HepG2 (cell line): ENCODE data around the gene STX5. TPM values are rescaled to one million over a fixed set of nuclear protein-coding genes. Genes with fewer than 3 reads are reported as not detected.
A peak's percentile ranks its signal among the peaks of the same experiment; 100 is the strongest.

Experiments used
- ATAC-seq: fragments of 200-7000 bp; cut with Tn5 transposase; 3 replicates; pipeline ENCODE4 v1.9.1; 2020; ENCODE audit warnings: mild to moderate bottlenecking, moderate library complexity
- Bru-seq: library from RNA; stranded (reverse); fragments of 400-500 nt; gene quantifications from one replicate; lab custom pipeline; 2021; lab: Mats Ljungman, UMichigan
- BruChase-seq, 2 experiments: library from RNA; stranded (reverse); fragments of 400-500 nt; gene quantifications; one replicate each; lab custom pipeline; 2021; lab: Mats Ljungman, UMichigan
- BruUV-seq: library from RNA; stranded (reverse); fragments of 400-500 nt; replicated peaks from 2 replicates; lab custom pipeline; 2021; lab: Mats Ljungman, UMichigan
- CTCF ChIA-PET: fragments of 300-600 bp; formaldehyde crosslinking; extraction: SDS; loops from one replicate; lab custom pipeline; 2021; ENCODE audit warnings: low total read pairs, inconsistent platforms, low intra/inter-chr PET ratio; lab: Yijun Ruan, JAX
- POLR2A ChIA-PET: fragments of 350-600 bp; sonication (Branson Sonifier 250); formaldehyde crosslinking; loops from one replicate; lab custom pipeline; 2020; ENCODE audit warnings: antibody characterized with exemption, inconsistent platforms; lab: Yijun Ruan, JAX
- DNase-seq: peaks from one replicate; pipeline ENCODE4 v3.0.0-alpha.2; 2015; ENCODE audit warnings: low spot score
- FAIRE-seq: peaks from 3 replicates; lab custom pipeline; 2011; peaks lifted over from hg19 to GRCh38; lab: Jason Lieb, UNC
- H2AFZ ChIP-seq: one replicate; pipeline ENCODE4 v1.6.1; 2011; ENCODE audit warnings: low read length, inconsistent platforms
- H3K27ac ChIP-seq: fragments of 300-600 bp; 3 replicates; pipeline ENCODE4 v1.8.0; 2011; ENCODE audit warnings: mixed run types, mild to moderate bottlenecking, mixed read lengths, low read length, inconsistent platforms; ENCODE audit not compliant: insufficient read depth; ENCODE audit errors: extremely low read length
- H3K27me3 ChIP-seq, 2 experiments: fragments of 200-600 bp in 1 of 2; 2 replicates in 1 of 2; 3 replicates in 1 of 2; pipeline versions ENCODE4 v1.6.0 to v1.8.0; 2011; ENCODE audit warnings: low read length in 2 of 2, mild to moderate bottlenecking in 2 of 2, moderate library complexity in 2 of 2, inconsistent platforms in 1 of 2; ENCODE audit not compliant: insufficient read depth in 2 of 2, control insufficient read depth in 1 of 2
- H3K36me3 ChIP-seq, 2 experiments: fragments of 200-600 bp in 1 of 2; replicated peaks in 1 of 2; 2 replicates in 1 of 2; 3 replicates in 1 of 2; pipeline versions ENCODE4 v1.5.1 to v1.8.0; 2011; ENCODE audit warnings: low read length in 2 of 2, inconsistent platforms in 1 of 2; ENCODE audit not compliant: insufficient read depth in 2 of 2, control insufficient read depth in 1 of 2
- H3K4me1 ChIP-seq: 2 replicates; pipeline ENCODE4 v1.5.1; 2012; ENCODE audit warnings: low read length, inconsistent platforms; ENCODE audit not compliant: insufficient read depth
- H3K4me2 ChIP-seq: 2 replicates; pipeline ENCODE4 v1.6.0; 2011; ENCODE audit warnings: low read depth, low read length, inconsistent platforms
- H3K4me3 ChIP-seq, 3 experiments: fragments of 200-600 bp in 1 of 3; sonication (generic), shearing (Covaris generic) in 1 of 3; replicated peaks in 1 of 3; 2 replicates each; pipeline ENCODE4 v1.5.1; 2011 to 2016; ENCODE audit warnings: low read length in 3 of 3, inconsistent platforms in 2 of 3, low read depth in 2 of 3, mild to moderate bottlenecking in 2 of 3, control low read depth in 1 of 3, mixed read lengths in 1 of 3; ENCODE audit not compliant: insufficient read depth in 1 of 3
- H3K79me2 ChIP-seq: one replicate; pipeline ENCODE4 v1.6.1; 2011; ENCODE audit warnings: low read length, inconsistent platforms; ENCODE audit not compliant: insufficient read depth
- H3K9ac ChIP-seq: 2 replicates; pipeline ENCODE4 v1.6.0; 2011; ENCODE audit warnings: mild to moderate bottlenecking, low read depth, low read length, inconsistent platforms; ENCODE audit not compliant: insufficient read depth
- H3K9me3 ChIP-seq: 2 replicates; pipeline ENCODE4 v1.5.1; 2012; ENCODE audit warnings: mild to moderate bottlenecking, low read length
- H4K20me1 ChIP-seq: 2 replicates; pipeline ENCODE4 v1.6.0; 2011; ENCODE audit warnings: inconsistent platforms, mild to moderate bottlenecking, low read length, moderate library complexity; ENCODE audit not compliant: insufficient read depth
- ERF ChIP-seq: IDR thresholded peaks from 2 replicates; pipeline ENCODE4 v1.6.1; 2018; ENCODE audit warnings: missing biosample characterization, missing genetic modification reagents
- EZH2 ChIP-seq: conservative IDR thresholded peaks from 2 replicates; pipeline ENCODE4 v1.6.1; 2012; ENCODE audit warnings: mild to moderate bottlenecking, low read depth, low read length, moderate library complexity
- KDM1A ChIP-seq: IDR thresholded peaks from 2 replicates; pipeline ENCODE4 v1.6.1; 2016; ENCODE audit warnings: missing compliant biosample characterization
- PATZ1 ChIP-seq: sonication (generic); formaldehyde crosslinking; IDR thresholded peaks from 2 replicates; pipeline ENCODE4 v1.4.0; 2020; ENCODE audit warnings: missing genetic modification reagents
- PHF20 ChIP-seq: sonication (generic); formaldehyde crosslinking; IDR thresholded peaks from 2 replicates; pipeline ENCODE4 v1.5.0; 2020; ENCODE audit warnings: mild to moderate bottlenecking, missing genetic modification reagents
- RFX5 ChIP-seq: IDR thresholded peaks from 2 replicates; pipeline ENCODE4 v1.6.1; 2011; ENCODE audit warnings: low read depth, low read length, improper control_type of control experiment
- UBTF ChIP-seq: sonication (generic); formaldehyde crosslinking; IDR thresholded peaks from 2 replicates; pipeline ENCODE4 v1.4.0; 2020; ENCODE audit warnings: mild to moderate bottlenecking, missing genetic modification reagents
- ZNF224 ChIP-seq: sonication (generic); formaldehyde crosslinking; IDR thresholded peaks from 2 replicates; pipeline ENCODE4 v1.5.0; 2020; ENCODE audit warnings: mild to moderate bottlenecking, missing genetic modification reagents
- ZNF260 ChIP-seq: sonication (generic); formaldehyde crosslinking; IDR thresholded peaks from 2 replicates; pipeline ENCODE4 v1.4.0; 2020; ENCODE audit warnings: missing genetic modification reagents, low read depth, mild to moderate bottlenecking, borderline replicate concordance
- ZNF556 ChIP-seq: sonication (generic); formaldehyde crosslinking; IDR thresholded peaks from 2 replicates; pipeline ENCODE4 v1.4.0; 2020; ENCODE audit warnings: mild to moderate bottlenecking, missing genetic modification reagents, borderline replicate concordance
- ZNF614 ChIP-seq: IDR thresholded peaks from 2 replicates; pipeline ENCODE4 v1.6.1; 2018; ENCODE audit warnings: missing biosample characterization, missing genetic modification reagents, inconsistent platforms, borderline replicate concordance
- ZNF652 ChIP-seq: IDR thresholded peaks from 2 replicates; pipeline ENCODE4 v1.6.1; 2016; ENCODE audit warnings: low read depth, borderline replicate concordance
- WGBS: methylation state at CpG from one replicate; pipeline ENCODE4 v1.1.6; 2017; ENCODE audit warnings: low lambda C conversion rate; 5-methylcytosine and 5-hydroxymethylcytosine counted together
- in situ Hi-C: cut with HindIII; loops from 2 replicates; pipeline ENCODE4 v1.10.0; 2017; ENCODE audit warnings: low pct_unique_long_range_greater_than_20kb; ENCODE audit not compliant: extremely low pct_ligation_motif_present
- intact Hi-C: fragments of 100-400 bp; cut with micrococcal nuclease; formaldehyde crosslinking; loops from one replicate; pipeline ENCODE4 v1.10.0; 2022; ENCODE audit not compliant: unreplicated experiment
- long read RNA-seq, 2 experiments: library from RNA in 1 of 2; library from polyadenylated mRNA in 1 of 2; stranded (forward) in 1 of 2; unstranded in 1 of 2; transcript quantifications; one replicate each; pipeline ENCODE4 v2.0.0, GENCODE V29; 2019 to 2022
- polyA minus RNA-seq, 3 experiments: library from RNA; depleted of rRNA, polyadenylated mRNA; stranded (reverse); fragments of >200 nt; gene quantifications; 2 replicates each; pipeline ENCODE4 v1.2.3, GENCODE V29; 2011; ENCODE audit warnings: low replicate concordance in 1 of 3
- polyA plus RNA-seq, 8 experiments: library from polyadenylated mRNA; depleted of rRNA in 3 of 8; stranded (reverse) in 7 of 8; unstranded in 1 of 8; fragments of >200 nt; fragmentation: Illumina TruSeq in 4 of 8; extraction: Trizol in 4 of 8; gene quantifications; 2 replicates each; pipeline versions ENCODE4 v1.2.1 to v1.2.3, GENCODE V29; 2011 to 2016; ENCODE audit warnings: low read depth in 4 of 8, missing spikeins in 1 of 8, mixed read lengths in 1 of 8; ENCODE audit not compliant: insufficient read depth in 1 of 8
- total RNA-seq, 5 experiments: library from RNA; depleted of rRNA; stranded (reverse); fragments of >200 nt; fragmentation: Illumina TruSeq; extraction: Trizol; gene quantifications; 2 replicates each; pipeline ENCODE4 v1.2.3, GENCODE V29; 2016; ENCODE audit warnings: low read depth in 1 of 5

STX5 gene
- total RNA-seq (2016; rRNA removed; fragmentation: Illumina TruSeq; extraction: Trizol) (26.9 and 29.2 TPM in 2 replicates), polyA plus RNA-seq (2011; rRNA removed) (30.0 and 36.6 TPM in 2 replicates), polyA minus RNA-seq (2011; rRNA and poly(A)+ RNA removed; ENCODE audit: low replicate concordance) (75.1 and 110 TPM in 2 replicates), Bru-seq, nascent RNA (percentile 77 among the genes with signal in this experiment), BruChase-seq, experiment 1, labeled RNA remaining after a 6-hour chase (percentile 84 among the genes with signal in this experiment), BruChase-seq, experiment 2, labeled RNA remaining after a 2-hour chase (percentile 79 among the genes with signal in this experiment)
- 11.5 and 13.1 TPM in 2 replicates for total RNA-seq (2016; cell fraction: cytosol; rRNA removed; fragmentation: Illumina TruSeq; extraction: Trizol; ENCODE audit: low read depth)
- total RNA-seq (2016; cell fraction: insoluble cytoplasmic fraction; rRNA removed; fragmentation: Illumina TruSeq; extraction: Trizol) = 28.7 and 31.4 TPM in 2 replicates
- total RNA-seq (2016; cell fraction: membrane; rRNA removed; fragmentation: Illumina TruSeq; extraction: Trizol) = 21.4 and 25.5 TPM in 2 replicates
- 19.8 and 21.0 TPM in 2 replicates for total RNA-seq (2016; cell fraction: nucleus; rRNA removed; fragmentation: Illumina TruSeq; extraction: Trizol)
- polyA plus RNA-seq (2011; cell fraction: cytosol; rRNA removed) = 40.4 and 44.3 TPM in 2 replicates
- 58.1 and 64.7 TPM in 2 replicates for polyA plus RNA-seq (2011; cell fraction: nucleus; rRNA removed)
- polyA plus RNA-seq (2012) = 34.4 and 38.4 TPM in 2 replicates
- polyA plus RNA-seq (2016; cell fraction: cytosol; fragmentation: Illumina TruSeq; extraction: Trizol; ENCODE audit: low read depth) = 16.7 and 21.3 TPM in 2 replicates
- polyA plus RNA-seq (2016; cell fraction: insoluble cytoplasmic fraction; fragmentation: Illumina TruSeq; extraction: Trizol; ENCODE audit: low read depth) = 46.7 and 47.9 TPM in 2 replicates
- 24.0 and 30.0 TPM in 2 replicates for polyA plus RNA-seq (2016; cell fraction: membrane; fragmentation: Illumina TruSeq; extraction: Trizol; ENCODE audit: low read depth)
- polyA plus RNA-seq (2016; cell fraction: nucleus; fragmentation: Illumina TruSeq; extraction: Trizol; ENCODE audit: insufficient read depth, low read depth) = 28.2 and 33.5 TPM in 2 replicates
- 15.7 and 21.4 TPM in 2 replicates for polyA minus RNA-seq (2011; cell fraction: cytosol; rRNA and poly(A)+ RNA removed)
- 39.8 and 49.6 TPM in 2 replicates for polyA minus RNA-seq (2011; cell fraction: nucleus; rRNA and poly(A)+ RNA removed)
- long read RNA-seq, experiment 1, transcript STX5-201 (11 exons, 1,794 nt) = major isoform, 5 of 10 reads
- long read RNA-seq, experiment 1, partial matches to known transcripts = 5 of 10 reads
- long read RNA-seq, experiment 1, other reads (novel, unspliced or antisense) = 0 of 10 reads
- long read RNA-seq, experiment 2, transcript STX5-201 (11 exons, 1,794 nt) = major isoform, 102 of 161 reads
- long read RNA-seq, experiment 2, partial matches to known transcripts = 45 of 161 reads
- long read RNA-seq, experiment 2, other reads (novel, unspliced or antisense) = 12 of 161 reads

GRCh38 chr11:62831520-62832335, at the start of gene STX5:
STX5 (minus strand) TSS chr11:62832051; CDS start chr11:62831243, 808 bp downstream.
- peak; percentile 97 for DNase-seq
- Histone ChIP-seq H3K27me3 (no peaks in the 10 kb centered on the region; a peak in 1 of 5 replicates), H3K79me2 (peaks cover 35% of the 10 kb centered on the region), H3K27ac (peak within 1 kb of the TSS; percentile 95), H4K20me1 (no peaks in the 10 kb centered on the region), H2AFZ (no peak within 1 kb of the TSS), H3K4me1 (peaks cover 32% of the 10 kb centered on the region), H3K4me3 (peak within 1 kb of the TSS; percentile 78 to 100 (median 99)), H3K4me2 (peak within 1 kb of the TSS; percentile 92), H3K36me3 (peaks cover 24 to 46% of the 10 kb centered on the region in 2 experiments), H3K9ac (peak within 1 kb of the TSS; percentile 94), H3K9me3 (no peaks in the 10 kb centered on the region)
- intact Hi-C loops = loop anchor here (1.0 to 2.0 kb wide), 3 partner anchors 10 to 45 kb away; partner anchors contain the start of genes NXF1 and TMEM179B
- in situ Hi-C loops = loop anchor here (5.0 kb wide), 1 partner anchor 44 kb away; the partner anchor contains the start of gene TMEM179B
- POLR2A ChIA-PET = interaction anchor here (0.5 to 2.8 kb wide), 38 partner anchors 9 to 857 kb away, joined by 3 to 164 read pairs (median 4); partner anchors contain the start of genes B3GAT3, BSCL2, C11orf98 and CSKMT
- CTCF ChIA-PET = no interaction called here
- BruUV-seq = TSS peak; percentile 79
- FAIRE-seq = peak; percentile 59
- peak; percentile 90 for ATAC-seq
- 1% methylated on average over 19 of the region's 65 CpGs for WGBS
- TF ChIP-seq ZNF652 (CRISPR knock-in tag) = no peak
- TF ChIP-seq ZNF224 (CRISPR knock-in tag) = peak; percentile 84; the same call in 1 of the 2 replicates
- peak; percentile 50 for TF ChIP-seq UBTF (CRISPR knock-in tag)
- TF ChIP-seq KDM1A (CRISPR knock-in tag) = no peak
- TF ChIP-seq ZNF260 (CRISPR knock-in tag) = no peak
- TF ChIP-seq PHF20 (CRISPR knock-in tag) = no peak; the same call in none of the 2 replicates
- peak; percentile 56 for TF ChIP-seq RFX5
- TF ChIP-seq ZNF556 (CRISPR knock-in tag) = no peak
- peak; percentile 19; the same call in 1 of the 2 replicates for TF ChIP-seq PATZ1 (CRISPR knock-in tag)
- no peak for TF ChIP-seq ZNF614 (CRISPR knock-in tag)
- peak; percentile 20; the same call in 1 of the 2 replicates for TF ChIP-seq ERF (CRISPR knock-in tag)
- TF ChIP-seq EZH2 = no peak
